Transverse colon (tissue), 4 donors: Measurements from ENCODE around the gene ZBTB32. TPM values are rescaled to one million over a fixed set of nuclear protein-coding genes. Genes with fewer than 3 reads are reported as not detected.
A peak's percentile ranks its signal among the peaks of the same experiment; 100 is the strongest.

Experiments used
- DNase-seq: peaks from one replicate; pipeline ENCODE4 v3.0.0-alpha.2; 2019
- H3K27ac ChIP-seq, 4 donors: fragments of 200-600 bp; sonication (generic); 2 replicates each; pipeline ENCODE4 v1.5.1; 2016 to 2018; ENCODE audit warnings: inconsistent platforms in 4 of 4
- H3K27me3 ChIP-seq: fragments of 200-600 bp; sonication (generic); 2 replicates; pipeline ENCODE4 v1.5.1; 2017; ENCODE audit warnings: inconsistent platforms
- H3K36me3 ChIP-seq, 4 donors: fragments of 200-600 bp; sonication (generic); 2 replicates each; pipeline ENCODE4 v1.5.1; 2017 to 2019; ENCODE audit warnings: inconsistent platforms in 4 of 4
- H3K4me1 ChIP-seq, 4 donors: fragments of 200-600 bp; sonication (generic); 2 replicates each; pipeline ENCODE4 v1.5.1; 2017 to 2020; ENCODE audit warnings: inconsistent platforms in 4 of 4
- H3K4me3 ChIP-seq, 4 donors: fragments of 200-600 bp; sonication (generic); 1 replicate in 1 of 4; 2 replicates in 3 of 4; pipeline versions ENCODE4 v1.5.1 to v1.6.1; 2017 to 2019; ENCODE audit warnings: inconsistent platforms in 4 of 4
- H3K9me3 ChIP-seq, 2 donors: fragments of 200-600 bp; sonication (generic); 2 replicates each; pipeline ENCODE4 v1.5.1; 2017 to 2019; ENCODE audit warnings: inconsistent platforms in 2 of 2
- CTCF ChIP-seq, 5 experiments: fragments of 200-600 bp in 3 of 5; fragments of 450-650 bp in 2 of 5; sonication (generic) in 3 of 5; IDR thresholded peaks; 1 replicate in 2 of 5; 2 replicates in 3 of 5; pipeline ENCODE4 v1.5.1; 2016 to 2017; ENCODE audit warnings: antibody characterized with exemption in 5 of 5, inconsistent platforms in 3 of 5, mild to moderate bottlenecking in 2 of 5, moderate library complexity in 1 of 5
- EP300 ChIP-seq: sonication (generic); formaldehyde crosslinking; IDR thresholded peaks from one replicate; pipeline ENCODE4 v1.6.1; 2017; ENCODE audit warnings: antibody characterized with exemption, low read depth
- POLR2A ChIP-seq: fragments of 450-650 bp; IDR thresholded peaks from one replicate; pipeline ENCODE4 v1.6.1; 2016; ENCODE audit warnings: antibody characterized with exemption, mild to moderate bottlenecking, moderate library complexity
- POLR2AphosphoS5 ChIP-seq, 3 donors: sonication (generic); formaldehyde crosslinking; IDR thresholded peaks; one replicate each; pipeline ENCODE4 v1.6.1; 2016; ENCODE audit warnings: antibody characterized with exemption in 3 of 3
- WGBS, 2 donors: methylation state at CpG; one replicate each; pipeline ENCODE4 v1.1.5; 2018; ENCODE audit warnings: low coverage in 1 of 2; 5-methylcytosine and 5-hydroxymethylcytosine counted together
- in situ Hi-C, 4 donors: fragments of 200-750 bp; cut with MboI; loops; one replicate each; pipeline versions ENCODE4 v1.15.0 to v1.15.1; 2017; ENCODE audit warnings: low sequenced_read_pairs in 3 of 4, low pct_ligation_motif_present in 1 of 4, low pct_unique_long_range_greater_than_20kb in 1 of 4
- intact Hi-C: fragments of 100-400 bp; cut with DNase I; formaldehyde crosslinking; loops from one replicate; pipeline ENCODE4 v1.15.1; 2023; ENCODE audit warnings: low total_unique reads
- total RNA-seq, 4 donors: library from RNA; depleted of rRNA; stranded (reverse); fragments of >200 nt; gene quantifications; one replicate each; pipeline ENCODE4 v1.1.0, GENCODE V29; 2016

Gene ZBTB32
- total RNA-seq, 4 donors from 2014 or later: not detected

DNA sequence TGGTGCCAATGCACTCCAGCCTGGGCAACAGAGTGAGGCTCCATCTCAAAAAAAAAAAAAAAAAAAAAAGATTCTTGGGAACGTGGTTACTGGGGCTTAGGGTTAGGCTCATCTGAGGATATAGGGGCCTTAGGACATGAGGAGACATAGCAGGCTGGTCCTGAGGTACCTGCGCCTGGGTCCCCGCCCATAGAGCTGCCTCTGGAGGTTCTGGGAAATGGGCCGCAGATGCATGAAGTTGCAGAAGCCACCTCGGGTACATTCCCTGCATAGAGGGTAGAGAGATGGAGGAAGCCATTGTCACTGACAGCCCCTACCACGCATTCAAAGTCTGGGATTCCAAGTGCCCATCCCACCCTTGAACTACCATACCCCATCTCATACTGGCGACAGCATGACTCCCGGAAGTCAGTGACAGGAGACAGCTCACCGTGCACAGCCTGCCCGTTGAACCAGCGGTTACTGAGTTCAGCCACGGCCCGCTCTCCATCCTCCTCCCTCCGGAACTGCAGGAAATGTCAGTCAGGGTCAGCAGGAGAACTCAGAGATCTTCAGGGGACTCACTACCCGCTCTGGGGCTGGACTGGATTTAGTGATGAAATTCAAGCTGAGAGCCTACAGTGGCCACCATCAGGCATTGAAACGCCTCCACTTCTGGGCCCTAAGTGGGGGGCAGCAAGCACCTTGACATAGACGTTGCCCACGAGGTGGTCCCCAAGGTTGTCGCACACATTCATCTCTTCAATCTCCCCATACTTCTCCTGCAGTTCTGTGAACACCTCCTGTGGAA, 39.5 kb downstream of the ZBTB32 start:
- Histone ChIP-seq H3K4me1 (peaks cover 18 to 39% (median 33%) of the 10 kb centered on the region in 4 donors), H3K27me3 (no peaks in the 10 kb centered on the region), H3K4me3 (peak overlapping the region in 1 of 4 donors; percentile 77), H3K9me3 (no peaks in the 10 kb centered on the region), H3K36me3 (no peaks in the 10 kb centered on the region), H3K27ac (peak overlapping the region; percentile 97 to 100 (median 100))
- in situ Hi-C loops (no loop called here), intact Hi-C loops (loop anchor here (10.0 kb wide), 1 partner anchor 191 kb away; the partner anchor contains the start of gene LRFN3)
- TF ChIP-seq EP300 (no peak), CTCF (IDR thresholded peaks at IDR 0.05) (no peak)
- DNase-seq: no peak
- WGBS, 2 donors: 92% methylated on average over 19 of the region's 19 CpGs; no CpG with 5 or more reads in 1 of the 2 donors

GRCh38 chr19:35744430-35745327, 40.3 kb downstream of the ZBTB32 start:
- H3K27me3 ChIP-seq: no peaks in the 10 kb centered on the region
- 1 to 11% methylated on average over 18 to 38 of the region's 41 CpGs for WGBS, 2 donors
- in situ Hi-C loops (no loop called here), intact Hi-C loops (loop anchor here (10.0 kb wide), 1 partner anchor 190 kb away; the partner anchor contains the start of gene LRFN3)
- peak in 3 of 5 experiments; percentile 27 to 41 (median 37) for TF ChIP-seq CTCF (IDR thresholded peaks at IDR 0.05)
- no peak for TF ChIP-seq POLR2AphosphoS5 (IDR thresholded peaks at IDR 0.05)
- H3K4me1 ChIP-seq: peaks cover 24 to 44% (median 39%) of the 10 kb centered on the region in 4 donors
- H3K9me3 ChIP-seq: no peaks in the 10 kb centered on the region
- peak; percentile 97 for DNase-seq
- H3K4me3 ChIP-seq: peak overlapping the region; percentile 68 to 98 (median 80)
- no peaks in the 10 kb centered on the region for H3K36me3 ChIP-seq
- peak overlapping the region; percentile 97 to 100 (median 100) for H3K27ac ChIP-seq

GRCh38 chr19:35745328-35746086, 41.1 kb downstream of the ZBTB32 start, which contains the start of the genes PSENEN and U2AF1L4:
Gene PSENEN, plus strand, starts transcription at chr19:35745651. Its CDS starts 280 bp downstream, at chr19:35745931.
Gene U2AF1L4, minus strand, starts transcription at chr19:35745418. Its CDS starts 27 bp downstream, at chr19:35745391.
- no peak for TF ChIP-seq EP300
- TF ChIP-seq CTCF (IDR thresholded peaks at IDR 0.05): peak in 1 of 5 experiments; percentile 13
- peak; percentile 20 to 78 (median 74) for TF ChIP-seq POLR2AphosphoS5 (IDR thresholded peaks at IDR 0.05)
- peak; percentile 61 for TF ChIP-seq POLR2A
- H3K4me1 ChIP-seq: peaks cover 21 to 45% (median 36%) of the 10 kb centered on the region in 4 donors
- DNase-seq: peak; percentile 97
- H3K9me3 ChIP-seq: no peaks in the 10 kb centered on the region
- H3K27me3 ChIP-seq: no peaks in the 10 kb centered on the region
- intact Hi-C loops (loop anchor here (10.0 kb wide), 1 partner anchor 189 kb away; the partner anchor contains the start of gene LRFN3), in situ Hi-C loops (no loop called here)
- peak within 1 kb of the TSS; percentile 68 to 98 (median 80) for H3K4me3 ChIP-seq
- peak within 1 kb of the TSS; percentile 97 to 100 (median 100) for H3K27ac ChIP-seq
- no peaks in the 10 kb centered on the region for H3K36me3 ChIP-seq
- WGBS, 2 donors: 1 to 18% methylated on average over 2 to 36 of the region's 40 CpGs
